Testis (tissue), 3 donors: ENCODE data around the gene RAB13. TPM values are rescaled to one million over a fixed set of nuclear protein-coding genes. Genes with fewer than 3 reads are reported as not detected.
A peak's percentile ranks its signal among the peaks of the same experiment; 100 is the strongest.
"Not testable (repeated sequence)": the region's sequence is repeated elsewhere in the genome, so short reads cannot be mapped to it uniquely, and the experiment has no call there.

ENCODE experiments used
- DNase-seq: peaks from one replicate; pipeline ENCODE4 v3.0.0-alpha.2; 2019
- H3K27ac ChIP-seq, 2 donors: fragments of 200-600 bp; sonication (generic); one replicate each; pipeline ENCODE4 v1.5.1; 2019
- H3K27me3 ChIP-seq: fragments of 200-600 bp; sonication (generic); one replicate; pipeline ENCODE4 v1.5.1; 2019
- H3K36me3 ChIP-seq: fragments of 200-600 bp; sonication (generic); one replicate; pipeline ENCODE4 v1.5.1; 2017; ENCODE audit warnings: low read depth; ENCODE audit errors: missing control alignments
- H3K4me1 ChIP-seq: fragments of 200-600 bp; sonication (generic); one replicate; pipeline ENCODE4 v1.5.1; 2019
- H3K4me3 ChIP-seq, 2 donors: fragments of 200-600 bp; sonication (generic); one replicate each; pipeline ENCODE4 v1.5.1; 2017 to 2019
- H3K9me3 ChIP-seq: fragments of 200-600 bp; sonication (generic); one replicate; pipeline ENCODE4 v1.5.1; 2017
- CTCF ChIP-seq, 3 experiments: fragments of 450-650 bp in 2 of 3; fragments of 200-600 bp in 1 of 3; sonication (generic) in 1 of 3; IDR thresholded peaks; one replicate each; pipeline ENCODE4 v1.5.1; 2016 to 2019; ENCODE audit warnings: antibody characterized with exemption in 3 of 3, mild to moderate bottlenecking in 2 of 3, moderate library complexity in 1 of 3
- POLR2A ChIP-seq: fragments of 450-650 bp; IDR thresholded peaks from one replicate; pipeline ENCODE4 v1.6.1; 2017; ENCODE audit warnings: antibody characterized with exemption, mild to moderate bottlenecking, moderate library complexity
- WGBS, 2 donors: methylation state at CpG; one replicate each; pipeline ENCODE4 v1.1.5; 2018; 5-methylcytosine and 5-hydroxymethylcytosine counted together
- intact Hi-C: fragments of 100-400 bp; cut with DNase I; formaldehyde crosslinking; loops from one replicate; pipeline ENCODE4 v1.15.1; 2023; ENCODE audit warnings: low total_unique reads
- polyA plus RNA-seq: library from polyadenylated mRNA; stranded (reverse); fragments of 350-450 nt; fragmentation: Illumina TruSeq; extraction: RNeasy Lipid Tissue Mini Kit (QIAGEN cat#74804); gene quantifications from one replicate; pipeline ENCODE4 v1.2.3, GENCODE V29; 2014; ENCODE audit warnings: low read depth, low replicate concordance; ENCODE audit not compliant: insufficient read depth
- total RNA-seq, 2 donors: library from RNA; depleted of rRNA; stranded (reverse); fragments of >200 nt; gene quantifications; one replicate each; pipeline ENCODE4 v1.2.3, GENCODE V29; 2016

Gene RAB13
- total and polyA plus RNA-seq, 3 donors from 2014 or later: 37.6 to 82.8 (median 45.2) TPM

- intact Hi-C loops: no loop called here
- no peaks in the 10 kb centered on the region for H3K27me3 ChIP-seq
- no peak for DNase-seq
- H3K27ac ChIP-seq: no peak overlapping the region
- H3K4me3 ChIP-seq: no peak overlapping the region
- 82 to 86% methylated on average over 1 of the region's 1 CpG for WGBS, 2 donors
- no peaks in the 10 kb centered on the region for H3K4me1 ChIP-seq
- TF ChIP-seq POLR2A (no peak), CTCF (IDR thresholded peaks at IDR 0.05) (no peak)
- H3K36me3 ChIP-seq: no peaks in the 10 kb centered on the region
- H3K9me3 ChIP-seq: no peaks in the 10 kb centered on the region
Observed at GRCh38 chr1:154012129-154012528, 26.0 kb upstream of the RAB13 start.

GRCh38 chr1:154006136-154006535, 20.0 kb upstream of the RAB13 start:
- intact Hi-C loops: no loop called here
- Histone ChIP-seq H3K36me3 (no peaks in the 10 kb centered on the region), H3K9me3 (no peaks in the 10 kb centered on the region), H3K27ac (no peak overlapping the region), H3K27me3 (no peaks in the 10 kb centered on the region), H3K4me3 (no peak overlapping the region), H3K4me1 (peaks cover 7% of the 10 kb centered on the region)
- DNase-seq: no peak
- whole genome bisulfite sequencing, 2 donors: 90 to 100% methylated on average over 3 of the region's 3 CpGs
- TF ChIP-seq CTCF (IDR thresholded peaks at IDR 0.05): no peak
- TF ChIP-seq POLR2A: no peak

GRCh38 chr1:154000420-154000819, 14.3 kb upstream of the RAB13 start:
- WGBS, 2 donors: 64 to 74% methylated on average over 4 of the region's 4 CpGs
- intact Hi-C loops: no loop called here
- H3K27me3 ChIP-seq: no peaks in the 10 kb centered on the region
- H3K36me3 ChIP-seq: no peaks in the 10 kb centered on the region
- no peak for DNase-seq
- no peak overlapping the region for H3K4me3 ChIP-seq
- peaks cover 7% of the 10 kb centered on the region for H3K4me1 ChIP-seq
- H3K9me3 ChIP-seq: no peaks in the 10 kb centered on the region
- peak overlapping the region; percentile 57 to 66 for H3K27ac ChIP-seq
- TF ChIP-seq POLR2A (no peak), CTCF (IDR thresholded peaks at IDR 0.05) (no peak)

GRCh38 chr1:153996882-153997281, 10.7 kb upstream of the RAB13 start:
- H3K27me3 ChIP-seq, H3K27ac ChIP-seq, H3K36me3 ChIP-seq, DNase-seq, H3K4me3 ChIP-seq, H3K9me3 ChIP-seq, intact Hi-C loops: not testable (repeated sequence)
- WGBS, 2 donors: 94 to 95% methylated on average over 10 of the region's 10 CpGs
- peaks cover 11% of the 10 kb centered on the region for H3K4me1 ChIP-seq

GRCh38 chr1:153995640-153996039, 9.5 kb upstream of the RAB13 start:
- H3K4me3 ChIP-seq: no peak overlapping the region
- H3K27ac ChIP-seq: no peak overlapping the region
- DNase-seq: no peak
- peaks cover 14% of the 10 kb centered on the region for H3K4me1 ChIP-seq
- no peaks in the 10 kb centered on the region for H3K9me3 ChIP-seq
- 90 to 91% methylated on average over 11 of the region's 11 CpGs for WGBS, 2 donors
- H3K36me3 ChIP-seq: no peaks in the 10 kb centered on the region
- H3K27me3 ChIP-seq: no peaks in the 10 kb centered on the region
- intact Hi-C loops: no loop called here
- TF ChIP-seq POLR2A: no peak
- no peak for TF ChIP-seq CTCF (IDR thresholded peaks at IDR 0.05)
